Smooth muscle cell of the brain vasculature (primary cell): Measurements from ENCODE around the gene AKAP10.
"Not testable (repeated sequence)": the region's sequence is repeated elsewhere in the genome, so short reads cannot be mapped to it uniquely, and the experiment has no call there.

Source experiments
- DNase-seq: peaks from one replicate; pipeline ENCODE4 v3.0.0-alpha.2; 2012; ENCODE audit warnings: low read depth, low spot score

AKAP10 gene

DNA sequence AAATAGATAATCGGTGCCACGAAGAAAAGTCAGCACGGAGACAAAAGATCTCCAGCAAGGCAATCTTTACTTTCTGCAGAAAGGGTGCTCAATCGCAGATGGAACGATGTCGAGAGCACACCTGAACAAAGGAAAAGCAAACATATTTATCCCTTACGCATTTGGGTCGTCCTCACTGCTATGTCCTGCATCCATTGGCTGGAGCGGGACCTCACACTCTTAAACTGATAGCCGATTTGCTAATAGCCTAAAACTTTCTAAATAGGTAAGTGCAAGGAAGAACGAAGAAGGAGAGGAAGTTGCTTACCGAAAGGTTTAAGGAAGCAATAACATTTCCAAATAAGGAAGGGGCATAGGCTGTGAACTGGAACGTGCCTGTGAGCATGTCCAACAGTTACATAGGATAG is 1.2 kb upstream of the AKAP10 start:
- no peak for DNase-seq

DNA sequence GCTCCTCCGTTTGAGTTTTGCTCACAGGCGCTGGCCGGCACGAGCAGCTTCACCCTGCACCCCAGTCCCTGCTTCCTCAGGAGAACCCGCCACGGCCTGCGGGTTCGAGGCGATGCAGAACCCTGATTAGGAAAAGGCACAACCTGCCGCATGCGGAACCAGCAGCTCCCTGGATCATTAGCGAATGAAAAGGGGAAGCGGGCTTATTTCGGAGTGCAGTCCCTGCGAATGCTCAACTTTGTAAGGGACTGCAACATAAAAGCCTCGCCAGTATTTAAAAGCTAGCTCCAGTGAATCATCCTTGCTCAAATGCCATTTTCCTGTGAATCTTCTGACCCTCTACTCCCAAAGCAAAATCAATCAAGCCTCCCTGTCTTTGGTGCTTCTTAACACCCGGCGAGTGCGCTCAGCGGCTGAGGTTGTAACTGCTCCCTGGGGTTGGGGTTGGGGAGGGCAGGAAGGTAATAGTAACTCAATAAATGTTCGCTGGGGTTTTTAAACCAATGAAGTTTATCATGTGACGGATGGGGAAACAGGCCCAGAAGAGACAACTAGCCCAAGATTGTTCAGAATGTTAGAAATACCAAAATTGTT is 678 bp upstream of the AKAP10 start:
- DNase-seq: no peak

DNA sequence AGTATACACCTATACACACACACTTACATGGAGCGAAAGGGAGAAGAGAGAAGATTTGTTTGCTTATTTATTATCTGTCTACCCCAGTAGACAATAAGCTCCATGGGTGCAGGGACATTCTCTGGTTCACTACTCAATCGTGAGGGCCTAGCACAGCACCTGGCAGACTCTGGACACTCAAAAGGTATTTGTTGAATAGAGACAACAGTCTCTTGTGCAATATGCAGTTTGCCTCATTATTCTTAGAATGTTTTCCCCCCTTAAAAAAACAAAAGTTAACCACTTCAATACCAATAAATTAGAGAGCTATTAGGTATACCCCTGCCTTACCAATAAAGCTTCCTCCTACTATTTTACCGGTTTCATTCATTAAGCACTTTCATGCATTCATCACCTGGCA is 2.0 kb downstream of the AKAP10 start:
- DNase-seq: no peak

DNA sequence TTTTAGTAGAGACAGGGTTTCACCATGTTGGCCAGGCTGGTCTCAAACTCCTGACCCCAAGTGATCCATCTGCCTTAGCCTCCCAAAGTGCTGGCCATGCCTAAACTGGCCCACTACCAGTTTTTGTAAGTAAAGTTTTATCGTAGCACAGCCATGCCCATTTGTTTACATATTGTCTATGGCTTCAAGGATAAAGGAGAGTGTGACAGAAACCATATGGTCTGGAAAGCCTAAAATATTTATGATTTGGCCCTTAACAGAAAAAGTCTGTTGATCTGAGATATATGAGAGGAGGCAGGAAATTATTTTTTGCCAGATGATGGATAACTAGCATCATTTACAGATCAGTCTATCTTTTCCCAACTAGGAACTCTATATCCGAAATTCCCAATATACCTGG is 4.5 kb downstream of the AKAP10 start:
- DNase-seq: no peak

DNA sequence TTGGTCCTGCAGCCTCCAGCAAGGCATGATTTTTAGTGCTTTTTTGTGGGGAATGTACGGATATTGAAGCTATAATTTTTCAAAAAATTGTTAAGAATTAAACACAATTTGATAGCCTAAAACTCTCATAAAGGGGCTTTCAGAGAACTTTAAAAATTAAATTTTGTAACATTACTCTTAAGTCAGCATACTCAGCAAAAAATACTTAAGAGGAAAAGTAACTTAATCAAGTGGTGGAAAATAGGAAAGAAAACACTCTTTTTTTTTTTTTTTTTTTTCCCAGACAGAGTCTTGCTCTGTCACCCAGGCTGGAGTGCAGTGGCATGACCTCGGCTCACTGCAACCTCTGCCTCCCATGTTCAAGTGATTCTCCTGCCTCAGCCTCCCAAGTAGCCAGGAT is 14.7 kb downstream of the AKAP10 start:
- not testable (repeated sequence) for DNase-seq

DNA sequence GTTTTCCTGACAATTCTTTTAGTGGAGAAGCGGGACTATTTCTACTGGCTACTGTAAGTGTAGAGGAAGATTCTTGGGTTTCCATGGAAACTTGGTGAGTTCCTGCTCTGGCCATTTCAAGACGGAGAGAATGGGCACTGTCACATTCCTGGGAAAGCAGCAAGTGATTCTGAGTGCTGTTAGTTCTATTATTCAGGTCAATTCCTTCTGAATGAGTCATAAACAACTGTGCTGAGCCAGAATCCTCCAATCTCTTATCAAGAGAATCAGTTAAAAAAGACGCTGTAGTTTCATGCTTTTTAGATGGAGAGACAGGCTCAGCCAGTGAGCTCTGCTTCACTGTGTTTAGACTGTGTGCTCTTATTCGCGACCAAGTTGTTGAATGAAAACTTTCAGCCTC is 19.6 kb downstream of the AKAP10 start:
- peak; percentile 62 for DNase-seq

DNA sequence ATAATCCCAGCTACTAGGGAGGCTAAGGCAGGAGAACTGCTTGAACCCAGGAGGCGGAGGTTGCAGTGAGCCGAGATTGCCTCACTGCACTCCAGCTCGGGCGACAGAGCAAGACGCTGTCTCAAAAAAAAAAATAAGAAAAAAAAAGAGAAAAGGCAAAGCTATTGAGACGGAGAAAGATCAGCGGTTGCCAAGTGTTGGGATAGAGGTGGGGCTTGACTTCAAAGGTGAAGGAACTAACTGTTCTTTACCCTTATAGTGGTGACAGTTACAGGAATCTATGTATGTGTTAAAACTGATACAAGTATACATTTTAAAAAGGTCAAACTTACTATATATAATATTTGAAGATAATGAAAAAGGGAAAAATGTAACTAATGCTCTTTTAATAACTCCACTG is 22.5 kb downstream of the AKAP10 start:
- no peak for DNase-seq

DNA sequence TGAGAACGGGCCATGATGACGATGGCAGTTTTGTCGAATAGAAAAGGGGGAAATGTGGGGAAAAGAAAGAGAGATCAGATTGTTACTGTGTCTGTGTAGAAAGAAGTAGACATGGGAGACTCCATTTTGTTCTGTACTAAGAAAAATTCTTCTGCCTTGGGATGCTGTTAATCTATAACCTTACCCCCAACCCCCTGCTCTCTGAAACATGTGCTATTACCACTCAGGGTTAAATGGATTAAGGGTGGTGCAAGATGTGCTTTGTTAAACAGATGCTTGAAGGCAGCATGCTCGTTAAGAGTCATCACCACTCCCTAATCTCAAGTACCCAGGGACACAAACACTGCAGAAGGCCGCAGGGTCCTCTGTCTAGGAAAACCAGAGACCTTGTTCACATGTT is 26.2 kb downstream of the AKAP10 start:
- DNase-seq: not testable (repeated sequence)

DNA sequence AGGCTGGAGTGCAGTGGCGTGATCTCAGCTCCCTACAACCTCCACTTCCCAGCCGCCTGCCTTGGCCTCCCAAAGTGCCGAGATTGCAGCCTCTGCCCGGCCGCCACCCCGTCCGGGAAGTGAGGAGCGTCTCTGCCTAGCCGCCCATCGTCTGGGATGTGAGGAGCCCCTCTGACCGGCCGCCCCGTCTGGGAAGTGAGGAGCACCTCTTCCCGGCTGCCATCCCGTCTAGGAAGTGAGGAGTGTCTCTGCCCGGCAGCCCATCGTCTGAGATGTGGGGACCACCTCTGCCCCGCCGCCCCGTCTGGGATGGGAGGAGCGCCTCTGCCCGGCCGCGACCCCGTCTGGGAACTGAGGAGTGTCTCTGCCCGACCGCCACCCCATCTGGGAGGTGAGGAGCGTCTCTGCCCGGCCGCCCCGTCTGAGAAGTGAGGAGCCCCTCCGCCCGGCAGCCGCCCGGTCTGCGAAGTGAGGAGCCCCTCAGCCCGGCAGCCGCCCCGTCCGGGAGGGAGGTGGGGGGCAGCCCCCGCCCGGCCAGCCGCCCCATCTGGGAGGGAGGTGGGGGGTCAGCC is 26.9 kb downstream of the AKAP10 start:
- not testable (repeated sequence) for DNase-seq

DNA sequence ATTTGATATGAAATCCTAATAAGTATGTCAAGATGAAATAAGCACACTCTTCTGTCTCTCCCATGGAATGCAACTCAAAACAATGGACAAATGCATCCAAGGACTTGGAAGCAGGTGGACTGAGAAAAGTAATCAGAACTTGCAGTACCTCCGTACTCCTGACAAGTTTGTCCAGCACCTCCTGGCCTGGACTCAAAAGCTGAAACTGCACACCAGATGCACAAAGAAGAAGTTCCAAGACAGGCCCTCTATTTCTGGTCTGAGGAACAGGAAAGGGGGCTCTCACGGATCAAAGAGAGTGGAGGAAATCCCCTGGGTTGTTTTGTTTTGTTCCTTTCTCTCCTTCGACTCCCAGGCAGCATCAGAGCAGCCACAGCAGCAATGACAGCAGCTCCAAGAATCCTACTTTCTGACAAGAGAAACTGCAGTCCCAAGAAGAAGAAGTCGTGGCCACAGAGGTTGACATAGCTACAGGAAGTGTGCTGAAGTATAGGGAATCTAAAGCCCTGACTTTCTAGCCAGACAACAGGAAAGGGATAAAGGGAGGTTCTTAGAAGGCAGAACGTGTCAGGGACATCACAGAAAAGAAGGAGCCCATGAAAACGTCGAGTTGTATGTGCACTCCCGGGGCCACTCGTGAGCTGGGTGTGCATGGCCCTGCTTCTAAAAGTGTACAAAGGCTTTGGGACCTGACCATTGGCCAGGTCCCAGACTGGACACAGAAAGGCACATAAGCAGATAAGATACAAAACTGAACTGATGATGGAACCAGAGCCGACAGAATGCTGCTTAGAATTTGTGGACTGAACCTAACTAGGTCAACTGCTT is 29.3 kb downstream of the AKAP10 start:
- no peak for DNase-seq

DNA sequence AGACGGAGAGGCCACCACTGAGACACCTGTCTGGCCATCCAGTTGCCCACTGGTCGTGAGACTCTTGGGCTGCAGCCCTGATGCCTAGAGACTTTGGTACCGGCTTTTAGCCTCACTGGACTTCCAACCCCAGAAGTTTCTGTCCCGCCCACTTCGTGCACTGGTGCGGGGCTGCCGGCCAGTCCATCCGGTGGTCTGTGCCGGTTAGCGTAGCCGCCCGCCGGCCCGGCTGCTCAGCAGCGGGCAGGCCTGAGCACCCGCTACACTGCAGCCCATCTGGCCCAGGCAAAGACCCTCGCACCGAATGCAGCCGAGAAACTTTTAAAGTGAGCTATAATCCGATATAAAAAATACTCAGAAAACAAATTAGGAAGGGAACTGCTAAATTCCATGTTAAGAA is 30.7 kb downstream of the AKAP10 start:
- no peak for DNase-seq

DNA sequence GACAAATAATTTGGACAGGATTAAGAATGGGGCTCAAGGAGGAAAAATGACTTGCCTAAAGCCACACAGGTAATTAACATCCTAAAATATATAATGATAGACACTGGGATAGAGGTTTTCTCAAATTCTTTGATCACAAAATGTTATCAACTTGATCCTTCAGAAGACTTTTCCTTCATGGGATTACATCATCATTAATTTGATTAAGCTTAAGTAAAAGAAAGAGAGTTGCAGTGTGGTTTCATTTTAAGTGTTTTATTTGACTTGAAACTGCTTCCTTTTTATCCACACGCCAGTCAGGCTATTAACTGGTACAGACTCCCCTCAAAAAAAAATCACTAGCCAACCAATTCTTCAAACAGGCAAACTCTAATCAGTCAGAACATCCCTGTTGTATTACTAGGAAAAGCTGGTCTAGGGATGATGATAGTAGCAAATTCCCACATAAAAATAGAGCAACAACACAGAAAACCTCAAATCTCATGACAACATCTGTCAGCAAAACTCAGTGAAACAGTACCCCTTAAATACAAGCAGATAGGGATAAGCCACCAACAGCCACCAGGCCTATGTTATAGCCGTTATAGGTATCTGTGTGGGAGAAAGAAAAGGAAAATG is 32.5 kb downstream of the AKAP10 start:
- no peak for DNase-seq

DNA sequence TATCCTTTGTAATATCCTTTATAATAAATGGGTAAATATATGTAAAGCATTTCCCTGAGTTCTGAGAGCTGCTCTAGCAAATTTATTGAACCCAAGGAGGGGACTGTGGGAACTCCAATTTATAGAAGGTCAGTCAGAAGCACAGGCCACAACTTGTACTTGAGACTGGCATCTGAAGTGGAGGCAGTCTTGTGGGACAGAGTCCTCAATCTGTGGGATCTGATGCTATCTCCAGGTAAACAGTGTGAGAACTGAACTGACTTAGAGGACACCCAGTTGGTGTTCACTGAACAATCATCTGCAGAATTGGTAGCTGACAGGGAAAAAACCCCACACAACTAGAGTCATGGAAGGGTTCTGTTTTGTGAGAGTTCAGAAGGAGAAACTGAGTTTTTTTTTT is 34.0 kb downstream of the AKAP10 start:
- no peak for DNase-seq

DNA sequence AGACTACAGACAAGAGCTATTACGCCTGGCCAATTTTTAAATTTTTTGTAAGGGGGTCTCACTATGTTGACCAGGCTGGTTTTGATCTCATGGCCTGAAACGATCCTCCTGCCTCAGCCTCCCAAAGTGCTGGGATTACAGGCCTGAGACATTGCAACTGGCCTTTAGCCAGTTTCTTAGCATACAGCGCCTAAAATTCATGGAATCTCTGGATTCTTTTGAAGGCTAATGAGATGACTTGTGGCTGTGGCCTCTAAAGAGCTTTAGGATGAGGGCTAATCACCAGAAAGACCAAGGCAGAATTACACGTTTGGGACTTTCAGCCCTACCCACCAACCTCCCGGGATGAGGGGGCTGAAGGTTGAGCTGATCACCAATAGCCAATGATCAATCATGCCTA is 34.6 kb downstream of the AKAP10 start:
- no peak for DNase-seq

DNA sequence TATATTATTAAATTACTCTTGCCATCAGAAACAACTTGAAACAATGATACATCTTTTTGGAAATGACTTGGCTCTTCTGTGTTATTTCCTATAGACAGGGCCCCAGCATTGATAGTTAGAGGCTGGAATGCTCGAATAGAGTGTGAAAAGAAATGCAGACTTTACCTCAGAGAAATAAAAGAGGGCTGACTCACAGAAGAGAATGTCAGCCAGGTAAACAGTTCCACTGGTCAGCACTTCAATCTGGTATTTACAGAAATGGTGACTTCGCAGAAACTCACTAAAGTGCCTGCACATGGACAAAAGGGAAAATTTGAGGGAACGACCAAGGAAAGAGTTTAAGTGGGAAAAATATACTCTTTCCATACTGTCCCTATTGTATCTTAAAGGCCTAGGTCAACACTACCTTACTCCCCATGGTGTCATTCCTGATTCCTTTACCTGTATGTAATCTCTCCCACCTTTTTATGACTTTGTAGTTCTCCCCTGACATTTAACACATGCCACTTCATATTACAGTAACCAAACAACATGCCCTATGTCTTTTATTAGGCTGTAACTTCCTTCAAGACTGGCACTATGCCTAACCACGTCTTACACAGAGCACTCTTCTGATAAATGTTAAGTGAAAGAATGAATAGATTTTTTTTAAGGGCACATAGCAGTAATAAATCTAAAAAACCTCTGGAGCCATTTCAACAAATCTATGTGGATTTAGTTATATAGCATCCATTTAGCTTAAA is 36.7 kb downstream of the AKAP10 start:
- DNase-seq: no peak

DNA sequence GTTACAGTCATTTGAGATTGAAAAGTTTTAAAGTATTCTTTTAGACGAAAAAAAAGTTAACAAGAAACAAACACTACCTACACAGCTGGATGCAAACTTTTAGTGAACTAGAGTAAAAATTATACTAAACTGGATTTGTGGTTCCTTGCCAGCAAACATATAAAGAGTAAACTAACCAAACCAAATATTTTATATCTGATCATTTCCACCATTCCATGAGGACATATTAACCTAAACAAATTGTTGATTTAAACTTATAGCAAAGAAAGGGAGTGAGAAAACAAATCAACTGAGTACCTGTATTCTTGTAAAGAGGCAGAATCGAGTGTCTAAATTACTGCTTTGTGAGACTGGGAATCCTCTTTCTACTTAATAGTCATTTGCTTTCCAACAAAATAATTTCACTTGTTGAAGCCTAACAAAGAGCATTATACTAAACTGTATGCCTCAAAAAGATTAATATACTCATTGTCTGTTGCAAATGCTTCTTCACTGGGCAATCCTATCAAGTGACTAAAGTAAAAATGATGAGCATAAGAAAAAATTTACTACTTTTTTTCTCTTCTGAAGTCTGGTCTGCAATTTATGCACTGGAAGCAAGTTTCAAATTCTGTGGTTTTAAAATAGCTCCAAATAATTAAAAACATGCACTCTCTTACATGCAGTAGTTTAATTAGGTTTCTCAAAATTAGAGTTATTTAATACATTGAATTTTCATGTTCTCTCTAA is 37.5 kb downstream of the AKAP10 start:
- no peak for DNase-seq

DNA sequence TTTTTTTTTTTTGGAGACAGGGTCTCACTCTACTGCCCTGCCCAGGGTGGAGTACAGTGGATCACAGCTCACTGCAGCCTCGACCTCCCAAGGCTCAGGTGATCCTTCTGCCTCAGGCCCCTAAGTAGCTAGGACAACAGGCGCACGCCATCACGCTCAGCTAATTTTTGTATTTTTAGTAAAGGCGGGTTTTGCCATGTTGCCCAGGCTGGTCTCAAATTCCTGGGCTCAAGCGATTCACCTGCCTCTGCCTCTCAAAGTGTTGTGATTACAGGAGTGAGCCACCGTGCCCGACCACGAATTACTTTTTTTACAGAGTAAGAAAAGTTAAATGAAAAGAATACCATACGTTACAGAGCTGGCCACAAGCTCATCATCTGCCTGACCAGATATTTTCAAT is 38.9 kb downstream of the AKAP10 start:
- DNase-seq: no peak

DNA sequence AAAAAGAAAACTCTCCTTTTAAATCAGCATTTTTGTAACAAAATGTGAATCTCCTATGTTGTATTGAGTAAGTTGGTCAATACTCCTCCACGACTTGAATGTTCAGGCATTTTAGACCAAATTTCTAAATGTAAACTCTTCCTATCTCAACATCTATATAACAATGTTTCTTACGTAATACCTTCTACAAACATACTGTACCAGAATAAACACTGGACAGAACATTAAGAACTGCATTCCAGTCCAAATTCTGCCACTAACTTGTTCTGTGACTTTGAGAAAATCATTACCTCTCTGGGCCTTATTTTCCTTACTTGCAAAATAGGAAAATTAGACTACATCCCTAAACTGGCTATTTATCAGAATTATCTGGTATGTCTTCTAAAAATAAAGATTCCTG is 40.1 kb downstream of the AKAP10 start:
- DNase-seq: no peak

DNA sequence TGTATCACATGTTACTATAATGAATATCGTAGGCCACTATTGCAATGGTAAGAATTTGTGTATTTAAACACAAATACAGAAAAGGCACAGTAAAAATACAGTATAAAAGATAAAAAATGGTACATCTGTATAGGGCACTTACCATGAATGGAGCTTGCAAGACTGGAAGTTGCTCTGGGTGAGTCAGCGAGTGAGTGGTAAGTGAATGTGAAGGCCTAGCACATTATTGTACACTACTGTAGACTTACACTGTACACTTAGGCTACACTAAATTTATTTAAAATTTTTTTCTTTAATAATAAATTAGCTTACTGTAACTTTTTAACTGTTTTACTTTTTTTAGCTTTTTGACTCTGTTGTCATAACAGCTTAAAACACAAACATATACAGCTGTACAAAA is 42.5 kb downstream of the AKAP10 start:
- DNase-seq: no peak

DNA sequence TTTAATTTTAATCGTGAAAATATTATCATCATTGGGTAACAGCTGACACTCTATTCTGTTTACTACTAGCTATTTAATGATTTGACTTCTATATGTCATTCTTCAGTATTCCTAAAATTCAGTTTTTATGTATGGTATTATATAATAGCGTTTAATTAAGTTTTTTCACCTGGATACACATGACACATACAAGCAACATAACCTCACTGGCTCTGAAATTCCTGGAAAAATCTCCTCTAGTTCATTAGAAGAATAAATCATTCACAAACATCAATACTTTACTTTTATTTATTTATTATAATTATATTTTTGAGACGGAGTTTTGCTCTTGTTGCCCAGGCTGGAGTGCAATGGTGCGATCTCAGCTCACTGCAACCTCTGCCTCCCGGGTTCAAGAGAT is 44.0 kb downstream of the AKAP10 start:
- DNase-seq: no peak

DNA sequence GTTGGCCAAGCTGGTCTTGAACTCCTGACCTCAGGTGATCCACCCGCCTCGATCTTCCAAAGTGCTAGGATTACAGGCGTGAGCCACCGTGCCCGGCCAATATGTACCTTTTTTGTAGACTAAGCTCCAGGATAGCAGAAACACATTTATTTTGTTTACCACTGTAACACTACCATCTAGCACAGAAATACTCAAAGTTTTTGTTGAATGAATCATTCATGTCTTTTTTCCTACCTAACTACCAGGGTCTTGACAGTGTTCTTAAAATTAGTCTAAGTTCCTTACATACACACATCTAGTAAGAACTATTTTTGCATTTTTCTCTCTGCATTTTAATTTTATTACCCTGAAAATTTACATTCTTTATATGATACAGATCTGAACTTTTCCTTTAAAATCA is 44.4 kb downstream of the AKAP10 start:
- no peak for DNase-seq
